D721Med (cell line): ENCODE data around the gene GAS2.

Experiments used
- DNase-seq: peaks from one replicate; pipeline ENCODE4 v3.0.0; 2011; ENCODE audit warnings: low spot score; ENCODE audit not compliant: insufficient read length
- FAIRE-seq: peaks from 2 replicates; lab custom pipeline; 2011; peaks lifted over from hg19 to GRCh38; lab: Jason Lieb, UNC
- CTCF ChIP-seq: IDR thresholded peaks from 2 replicates; pipeline ENCODE4 v1.5.1; 2012; ENCODE audit warnings: mild to moderate bottlenecking, control low read depth; ENCODE audit not compliant: insufficient read depth; ENCODE audit errors: missing control alignments

Gene GAS2

GRCh38 chr11:22768281-22768680 lies 101.9 kb downstream of the GAS2 start:
- no peak for FAIRE-seq
- no peak for TF ChIP-seq CTCF
- no peak for DNase-seq

- DNase-seq: no peak
- no peak for TF ChIP-seq CTCF
- no peak for FAIRE-seq
Measured at GRCh38 chr11:22769081-22769480, 102.7 kb downstream of the GAS2 start.

GRCh38 chr11:22774716-22775115 lies 108.3 kb downstream of the GAS2 start:
- DNase-seq (no peak), FAIRE-seq (no peak)
- TF ChIP-seq CTCF: no peak

GRCh38 chr11:22775248-22775647 lies 108.8 kb downstream of the GAS2 start:
- no peak for TF ChIP-seq CTCF
- DNase-seq: no peak
- FAIRE-seq: no peak

GRCh38 chr11:22778642-22779041 lies 112.2 kb downstream of the GAS2 start:
- no peak for DNase-seq
- peak; percentile 13 for TF ChIP-seq CTCF
- FAIRE-seq: no peak

GRCh38 chr11:22779850-22780249 lies 113.4 kb downstream of the GAS2 start:
- DNase-seq (no peak), FAIRE-seq (no peak)
- TF ChIP-seq CTCF: no peak

GRCh38 chr11:22780952-22781593 lies 114.7 kb downstream of the GAS2 start:
- FAIRE-seq (no peak), DNase-seq (no peak)
- no peak for TF ChIP-seq CTCF
